Astrocyte (in vitro differentiated cells and primary cell): ENCODE results near the gene CTSE. TPM values are rescaled to one million over a fixed set of nuclear protein-coding genes. Genes with fewer than 3 reads are reported as not detected.
A peak's percentile ranks its signal among the peaks of the same experiment; 100 is the strongest.

Experiments used
- DNase-seq: peaks from one replicate; pipeline ENCODE4 v3.0.0-alpha.2; 2010; ENCODE audit warnings: low read depth
- FAIRE-seq: peaks from 2 replicates; lab custom pipeline; 2011; peaks lifted over from hg19 to GRCh38; lab: Jason Lieb, UNC
- H2AFZ ChIP-seq: 2 replicates; pipeline ENCODE4 v1.6.0; 2012; ENCODE audit warnings: low read depth, low read length, inconsistent platforms
- H3K27ac ChIP-seq: 2 replicates; pipeline ENCODE4 v1.5.1; 2011; ENCODE audit warnings: low read depth, low read length, inconsistent platforms
- H3K27me3 ChIP-seq: 2 replicates; pipeline ENCODE4 v1.6.0; 2011; ENCODE audit warnings: low read length, inconsistent platforms; ENCODE audit not compliant: insufficient read depth
- H3K36me3 ChIP-seq: 2 replicates; pipeline ENCODE4 v1.5.1; 2011; ENCODE audit warnings: low read length, inconsistent platforms; ENCODE audit not compliant: insufficient read depth
- H3K4me1 ChIP-seq: 2 replicates; pipeline ENCODE4 v1.5.1; 2011; ENCODE audit warnings: low read length, inconsistent platforms; ENCODE audit not compliant: insufficient read depth
- H3K4me2 ChIP-seq: 2 replicates; pipeline ENCODE4 v1.6.0; 2012; ENCODE audit warnings: low read length, inconsistent platforms
- H3K4me3 ChIP-seq: 2 replicates; pipeline ENCODE4 v1.5.1; 2011; ENCODE audit warnings: low read depth, mild to moderate bottlenecking, low read length, inconsistent platforms; ENCODE audit not compliant: insufficient read depth
- H3K79me2 ChIP-seq: 2 replicates; pipeline ENCODE4 v1.6.0; 2012; ENCODE audit warnings: mild to moderate bottlenecking, low read length, inconsistent platforms; ENCODE audit not compliant: insufficient read depth
- H3K9ac ChIP-seq: 2 replicates; pipeline ENCODE4 v1.6.0; 2012; ENCODE audit warnings: mild to moderate bottlenecking, low read length, inconsistent platforms
- H3K9me3 ChIP-seq: 2 replicates; pipeline ENCODE4 v1.5.1; 2012; ENCODE audit warnings: low read depth, mild to moderate bottlenecking, low read length, inconsistent platforms; ENCODE audit not compliant: insufficient read depth
- H4K20me1 ChIP-seq: 2 replicates; pipeline ENCODE4 v1.6.0; 2012; ENCODE audit warnings: low read length, inconsistent platforms; ENCODE audit not compliant: insufficient read depth
- H3K27ac Mint-ChIP-seq: one replicate; pipeline ENCODE4 v1.8.0; 2021; ENCODE audit warnings: mild to moderate bottlenecking, mixed read lengths; ENCODE audit not compliant: unreplicated experiment
- H3K27me3 Mint-ChIP-seq: one replicate; pipeline ENCODE4 v1.8.0; 2021; ENCODE audit warnings: low read depth, mixed read lengths; ENCODE audit not compliant: unreplicated experiment
- H3K36me3 Mint-ChIP-seq: one replicate; pipeline ENCODE4 v1.8.0; 2021; ENCODE audit warnings: low read depth, mixed read lengths; ENCODE audit not compliant: unreplicated experiment
- H3K4me1 Mint-ChIP-seq: one replicate; pipeline ENCODE4 v1.8.0; 2021; ENCODE audit warnings: low read depth, mixed read lengths; ENCODE audit not compliant: unreplicated experiment
- H3K4me3 Mint-ChIP-seq: one replicate; pipeline ENCODE4 v1.8.0; 2021; ENCODE audit warnings: mild to moderate bottlenecking, moderate library complexity, mixed read lengths; ENCODE audit not compliant: unreplicated experiment
- H3K9me3 Mint-ChIP-seq: one replicate; pipeline ENCODE4 v1.8.0; 2021; ENCODE audit warnings: mild to moderate bottlenecking, mixed read lengths; ENCODE audit not compliant: unreplicated experiment
- CTCF ChIP-seq: IDR thresholded peaks from 2 replicates; pipeline ENCODE4 v1.5.1; 2011; ENCODE audit warnings: low read depth, mild to moderate bottlenecking, inconsistent platforms, low read length, moderate library complexity; ENCODE audit not compliant: insufficient read depth
- EZH2 ChIP-seq: IDR thresholded peaks from 2 replicates; pipeline ENCODE4 v1.6.1; 2012; ENCODE audit warnings: mild to moderate bottlenecking, low read length, inconsistent platforms; ENCODE audit not compliant: insufficient read depth
- total RNA-seq: library from RNA; stranded (reverse); gene quantifications from 2 replicates; pipeline ENCODE4 v1.2.1, GENCODE V29; 2021

The CTSE gene
- total RNA-seq, 1 donor from 2014 or later, result not detected

GRCh38 chr1:205962821-205963221, 60.9 kb downstream of the CTSE start:
- no peaks in the 10 kb centered on the region for H3K36me3 ChIP-seq
- TF ChIP-seq CTCF, result no peak
- no peak for TF ChIP-seq EZH2
- DNase-seq, result no peak
- H3K27me3 ChIP-seq, result peaks cover 4% of the 10 kb centered on the region
- H4K20me1 ChIP-seq, result no peaks in the 10 kb centered on the region
- Mint-ChIP-seq H3K27me3 (peaks cover 63% of the 10 kb centered on the region), H3K9me3 (peaks cover 6% of the 10 kb centered on the region), H3K27ac (no peak overlapping the region), H3K4me3 (no peak overlapping the region), H3K4me1 (peaks cover 2% of the 10 kb centered on the region), H3K36me3 (no peaks in the 10 kb centered on the region)
- no peak overlapping the region for H3K4me3 ChIP-seq
- H2AFZ ChIP-seq, result no peak overlapping the region
- peaks cover 27% of the 10 kb centered on the region for H3K4me1 ChIP-seq
- no peak overlapping the region for H3K9ac ChIP-seq
- FAIRE-seq, result no peak
- no peaks in the 10 kb centered on the region for H3K79me2 ChIP-seq
- H3K27ac ChIP-seq, result no peak overlapping the region
- H3K9me3 ChIP-seq, result no peaks in the 10 kb centered on the region
- no peak overlapping the region for H3K4me2 ChIP-seq

- peaks cover 27% of the 10 kb centered on the region for H3K4me1 ChIP-seq
- no peak overlapping the region for H3K4me3 ChIP-seq
- H2AFZ ChIP-seq, result no peak overlapping the region
- TF ChIP-seq CTCF (no peak), EZH2 (no peak)
- Mint-ChIP-seq H3K4me1 (peaks cover 2% of the 10 kb centered on the region), H3K27ac (no peak overlapping the region), H3K27me3 (peaks cover 62% of the 10 kb centered on the region), H3K4me3 (no peak overlapping the region), H3K9me3 (peaks cover 6% of the 10 kb centered on the region), H3K36me3 (no peaks in the 10 kb centered on the region)
- H3K36me3 ChIP-seq, result no peaks in the 10 kb centered on the region
- H3K27me3 ChIP-seq, result peaks cover 4% of the 10 kb centered on the region
- H3K4me2 ChIP-seq, result no peak overlapping the region
- FAIRE-seq (no peak), DNase-seq (peak; percentile 30)
- H3K9me3 ChIP-seq, result no peaks in the 10 kb centered on the region
- no peaks in the 10 kb centered on the region for H3K79me2 ChIP-seq
- H3K27ac ChIP-seq, result no peak overlapping the region
- no peaks in the 10 kb centered on the region for H4K20me1 ChIP-seq
- H3K9ac ChIP-seq, result no peak overlapping the region
These were observed 61.5 kb downstream of the CTSE start for GRCh38 chr1:205961991-205962820.

- TF ChIP-seq CTCF (no peak), EZH2 (no peak)
- no peak for FAIRE-seq
These were observed 62.3 kb downstream of the CTSE start for GRCh38 chr1:205961405-205961804.

More at GRCh38 chr1:205961405-205961804, 62.3 kb downstream of the CTSE start:
- Mint-ChIP-seq H3K4me3 (no peak overlapping the region), H3K9me3 (peaks cover 6% of the 10 kb centered on the region), H3K4me1 (peaks cover 2% of the 10 kb centered on the region), H3K36me3 (no peaks in the 10 kb centered on the region), H3K27ac (no peak overlapping the region), H3K27me3 (peaks cover 68% of the 10 kb centered on the region)
- Histone ChIP-seq H3K4me3 (no peak overlapping the region), H3K4me1 (peaks cover 27% of the 10 kb centered on the region), H3K79me2 (no peaks in the 10 kb centered on the region), H3K36me3 (no peaks in the 10 kb centered on the region), H4K20me1 (no peaks in the 10 kb centered on the region), H3K27me3 (peaks cover 9% of the 10 kb centered on the region), H3K4me2 (no peak overlapping the region), H3K27ac (no peak overlapping the region), H2AFZ (no peak overlapping the region), H3K9ac (no peak overlapping the region), H3K9me3 (no peaks in the 10 kb centered on the region)
- DNase-seq, result no peak
